ENCODE measurements around the gene ZNF277. TPM values are rescaled to one million over a fixed set of nuclear protein-coding genes. Genes with fewer than 3 reads are reported as not detected.

ZNF277 gene
- total and polyA plus RNA-seq, 10 of the 15 experiments (the other 5 are each of a cell fraction or from before 2014, with no cell fraction given) = 10.6 to 33.9 (median 22.0) TPM

DNA sequence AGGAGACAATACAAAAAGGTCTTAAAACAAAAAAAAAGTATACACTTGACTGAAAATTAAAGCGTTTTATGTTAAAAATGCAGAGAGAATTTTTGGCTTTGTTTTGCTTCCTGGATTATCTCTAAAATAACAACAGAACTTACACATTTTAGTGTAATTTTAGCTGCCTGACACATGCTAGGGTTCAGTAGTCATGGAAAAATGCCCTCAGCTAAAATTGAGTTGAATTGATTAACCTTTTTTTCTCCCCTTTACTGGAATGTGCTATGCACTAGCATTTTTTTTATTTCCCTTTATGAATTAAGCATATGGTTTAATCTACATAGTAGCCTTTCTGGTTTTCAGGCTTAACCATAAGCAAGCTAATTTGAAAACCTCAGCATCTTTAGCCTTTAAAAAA is 89.9 kb downstream of the ZNF277 start:
- Histone ChIP-seq H3K4me1 (ENCODE audit: control insufficient read depth, insufficient read depth, low read length) (no peaks in the 10 kb centered on the region), H3K79me2 (ENCODE audit: control insufficient read depth, insufficient read depth, low read length) (no peaks in the 10 kb centered on the region), H3K27ac (ENCODE audit: control insufficient read depth, insufficient read depth) (no peak overlapping the region), H3K36me3 (ENCODE audit: control insufficient read depth in 2 of 2, insufficient read depth in 2 of 2, low read length in 1 of 2) (peaks cover 0 to 3% of the 10 kb centered on the region in 2 experiments; a peak in 2 of 4 replicates), H3K9ac (ENCODE audit: control insufficient read depth, insufficient read depth, low read length) (no peak overlapping the region), H4K20me1 (ENCODE audit: control insufficient read depth, insufficient read depth) (no peaks in the 10 kb centered on the region), H3K4me2 (ENCODE audit: control insufficient read depth, insufficient read depth) (no peak overlapping the region), H3K27me3 (replicated peaks in 1 of 2; ENCODE audit: control insufficient read depth in 2 of 2, insufficient read depth in 2 of 2, low read length in 1 of 2) (no peaks in the 10 kb centered on the region), H3K9me3 (replicated peaks; ENCODE audit: control insufficient read depth, insufficient read depth, low read length) (no peaks in the 10 kb centered on the region), H2AFZ (ENCODE audit: control insufficient read depth, low read depth, low read length) (no peak overlapping the region), H3K4me3 (no peak overlapping the region)
- POLR2A ChIA-PET = interaction anchor here (0.6 kb wide), 1 partner anchor 183 kb away, joined by 4 read pairs; no protein-coding TSS in a partner anchor
- RAD21 ChIA-PET (ENCODE audit: unreplicated experiment) = interaction anchor here (1.0 kb wide), 1 partner anchor 10 kb away, joined by 3 read pairs; no protein-coding TSS in a partner anchor
- CTCF ChIA-PET = no interaction called here
- WGBS (ENCODE audit: insufficient coverage, insufficient replicate concordance, low lambda C conversion rate, missing lambda C conversion rate) = 100% methylated on average over 1 of the region's 1 CpG
- BruUV-seq (replicated peaks) = no TSS peak
- DNase-seq (ENCODE audit: low read depth, low spot score) = no peak
- SMC1A ChIA-PET (ENCODE audit: uncharacterized antibody, unreplicated experiment) = interaction anchor here (0.6 to 1.2 kb wide), 3 partner anchors 8 to 86 kb away, joined by 3 read pairs; no protein-coding TSS in a partner anchor
- TF ChIP-seq NFYA (IDR thresholded peaks at IDR 0.05; ENCODE audit: borderline replicate concordance, low read depth, low read length) = no peak
- FAIRE-seq = no peak
- in situ Hi-C loops (cut with MboI) (no loop called here), intact Hi-C loops (cut with micrococcal nuclease; ENCODE audit: unreplicated experiment) (no loop called here)
- ATAC-seq = no peak

DNA sequence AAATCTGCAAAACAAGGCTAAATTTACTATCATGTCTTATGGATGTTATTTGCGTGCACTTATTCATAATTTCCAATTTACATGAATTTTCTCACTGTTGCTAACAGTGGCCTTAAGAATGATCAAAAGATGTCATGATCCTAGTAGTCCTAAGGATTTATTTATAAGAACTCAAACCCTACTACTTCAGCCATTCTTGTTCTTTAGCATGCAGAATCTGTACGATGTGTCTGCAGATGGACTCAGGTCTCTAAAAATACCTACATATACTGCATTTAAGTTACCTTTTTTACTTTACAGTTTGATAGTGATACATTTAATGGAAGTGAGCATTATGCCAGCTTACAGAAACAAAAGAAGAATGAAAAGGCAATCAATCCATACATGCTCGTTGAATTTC is 91.2 kb downstream of the ZNF277 start:
- no peak overlapping the region for H3K4me3 ChIP-seq
- peaks cover 0 to 3% of the 10 kb centered on the region in 2 experiments; a peak in 2 of 4 replicates for H3K36me3 ChIP-seq (ENCODE audit: control insufficient read depth in 2 of 2, insufficient read depth in 2 of 2, low read length in 1 of 2)
- H2AFZ ChIP-seq (ENCODE audit: control insufficient read depth, low read depth, low read length) = no peak overlapping the region
- RAD21 ChIA-PET (ENCODE audit: unreplicated experiment) = no interaction called here
- SMC1A ChIA-PET (ENCODE audit: uncharacterized antibody, unreplicated experiment) = interaction anchor here (0.9 kb wide), 1 partner anchor 13 kb away, joined by 3 read pairs; no protein-coding TSS in a partner anchor
- no peaks in the 10 kb centered on the region for H3K79me2 ChIP-seq (ENCODE audit: control insufficient read depth, insufficient read depth, low read length)
- in situ Hi-C loops (cut with MboI) (no loop called here), intact Hi-C loops (cut with micrococcal nuclease; ENCODE audit: unreplicated experiment) (no loop called here)
- no peak overlapping the region for H3K27ac ChIP-seq (ENCODE audit: control insufficient read depth, insufficient read depth)
- DNase-seq (ENCODE audit: low read depth, low spot score) = no peak
- no peak for ATAC-seq
- no peaks in the 10 kb centered on the region for H4K20me1 ChIP-seq (ENCODE audit: control insufficient read depth, insufficient read depth)
- WGBS (ENCODE audit: insufficient coverage, insufficient replicate concordance, low lambda C conversion rate, missing lambda C conversion rate) = 98% methylated on average over 3 of the region's 3 CpGs
- no TSS peak for BruUV-seq (replicated peaks)
- no peaks in the 10 kb centered on the region for H3K9me3 ChIP-seq (replicated peaks; ENCODE audit: control insufficient read depth, insufficient read depth, low read length)
- H3K4me2 ChIP-seq (ENCODE audit: control insufficient read depth, insufficient read depth) = no peak overlapping the region
- no peaks in the 10 kb centered on the region for H3K4me1 ChIP-seq (ENCODE audit: control insufficient read depth, insufficient read depth, low read length)
- H3K9ac ChIP-seq (ENCODE audit: control insufficient read depth, insufficient read depth, low read length) = no peak overlapping the region
- POLR2A ChIA-PET = no interaction called here
- TF ChIP-seq BCL11A (IDR thresholded peaks at IDR 0.05; ENCODE audit: low read depth, low read length) (no peak), ZNF217 (IDR thresholded peaks at IDR 0.05) (no peak), FOS (IDR thresholded peaks at IDR 0.05; ENCODE audit: borderline replicate concordance, extremely low read depth, insufficient read length) (no peak), EGR1 (IDR thresholded peaks at IDR 0.05; ENCODE audit: borderline replicate concordance in 1 of 2, low read depth in 2 of 2, low read length in 2 of 2) (no peak), NFYA (IDR thresholded peaks at IDR 0.05; ENCODE audit: borderline replicate concordance, low read depth, low read length) (no peak), CHD1 (IDR thresholded peaks at IDR 0.05; ENCODE audit: low read depth, low read length) (no peak), KDM1A (IDR thresholded peaks at IDR 0.05; ENCODE audit: borderline replicate concordance) (no peak), CHD4 (IDR thresholded peaks at IDR 0.05) (no peak), NFXL1 (IDR thresholded peaks at IDR 0.05; ENCODE audit: borderline replicate concordance) (no peak), TBL1XR1 (IDR thresholded peaks at IDR 0.05; ENCODE audit: low read depth, low read length) (no peak), ESRRA (IDR thresholded peaks at IDR 0.05; ENCODE audit: low read length) (no peak), BRCA1 (IDR thresholded peaks at IDR 0.05; ENCODE audit: low read depth, low read length) (no peak), TAF1 (IDR thresholded peaks at IDR 0.05; ENCODE audit: borderline replicate concordance, low read depth, low read length) (no peak), EED (IDR thresholded peaks at IDR 0.05; ENCODE audit: low read depth) (no peak), EZH2 (IDR thresholded peaks at IDR 0.05; ENCODE audit: borderline replicate concordance, control insufficient read depth, low read depth, low read length) (no peak), SPI1 (IDR thresholded peaks at IDR 0.05; ENCODE audit: borderline replicate concordance, insufficient read depth, low read depth, low read length) (no peak)
- TF ChIP-seq, protein P1, sequence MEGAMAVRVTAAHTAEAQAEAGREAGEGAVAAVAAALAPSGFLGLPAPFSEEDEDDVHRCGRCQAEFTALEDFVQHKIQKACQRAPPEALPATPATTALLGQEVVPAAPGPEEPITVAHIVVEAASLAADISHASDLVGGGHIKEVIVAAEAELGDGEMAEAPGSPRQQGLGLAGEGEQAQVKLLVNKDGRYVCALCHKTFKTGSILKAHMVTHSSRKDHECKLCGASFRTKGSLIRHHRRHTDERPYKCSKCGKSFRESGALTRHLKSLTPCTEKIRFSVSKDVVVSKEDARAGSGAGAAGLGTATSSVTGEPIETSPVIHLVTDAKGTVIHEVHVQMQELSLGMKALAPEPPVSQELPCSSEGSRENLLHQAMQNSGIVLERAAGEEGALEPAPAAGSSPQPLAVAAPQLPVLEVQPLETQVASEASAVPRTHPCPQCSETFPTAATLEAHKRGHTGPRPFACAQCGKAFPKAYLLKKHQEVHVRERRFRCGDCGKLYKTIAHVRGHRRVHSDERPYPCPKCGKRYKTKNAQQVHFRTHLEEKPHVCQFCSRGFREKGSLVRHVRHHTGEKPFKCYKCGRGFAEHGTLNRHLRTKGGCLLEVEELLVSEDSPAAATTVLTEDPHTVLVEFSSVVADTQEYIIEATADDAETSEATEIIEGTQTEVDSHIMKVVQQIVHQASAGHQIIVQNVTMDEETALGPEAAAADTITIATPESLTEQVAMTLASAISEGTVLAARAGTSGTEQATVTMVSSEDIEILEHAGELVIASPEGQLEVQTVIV (IDR thresholded peaks at IDR 0.05; ENCODE audit: borderline replicate concordance, partially characterized antibody) = no peak
- CTCF ChIA-PET = no interaction called here
- no peaks in the 10 kb centered on the region for H3K27me3 ChIP-seq (replicated peaks in 1 of 2; ENCODE audit: control insufficient read depth in 2 of 2, insufficient read depth in 2 of 2, low read length in 1 of 2)
- no peak for FAIRE-seq
